Muscle layer of colon (tissue), 2 donors: Measurements from ENCODE around the gene AGPAT4.
"Not testable (repeated sequence)": the region's sequence is repeated elsewhere in the genome, so short reads cannot be mapped to it uniquely, and the experiment has no call there.

Source experiments
- H3K27ac ChIP-seq: one replicate; pipeline ENCODE4 v1.7.0; 2013; ENCODE audit warnings: low read depth, mild to moderate bottlenecking, low read length, moderate library complexity
- H3K27me3 ChIP-seq, 2 donors: one replicate each; pipeline ENCODE4 v1.7.0; 2013; ENCODE audit warnings: low read length in 2 of 2, mild to moderate bottlenecking in 2 of 2; ENCODE audit not compliant: insufficient read depth in 2 of 2, control insufficient read depth in 1 of 2
- H3K36me3 ChIP-seq: one replicate; pipeline ENCODE4 v1.7.0; 2013; ENCODE audit warnings: mild to moderate bottlenecking, low read length; ENCODE audit not compliant: insufficient read depth
- H3K4me1 ChIP-seq: one replicate; pipeline ENCODE4 v1.7.0; 2013; ENCODE audit warnings: mild to moderate bottlenecking, low read length; ENCODE audit not compliant: insufficient read depth
- H3K4me3 ChIP-seq, 2 donors: one replicate each; pipeline ENCODE4 v1.7.0; 2013; ENCODE audit warnings: low read length in 2 of 2, low read depth in 1 of 2, mild to moderate bottlenecking in 1 of 2, moderate library complexity in 1 of 2
- H3K9ac ChIP-seq: one replicate; pipeline ENCODE4 v1.7.0; 2013; ENCODE audit warnings: low read length
- H3K9me3 ChIP-seq: one replicate; pipeline ENCODE4 v1.7.0; 2013; ENCODE audit warnings: mild to moderate bottlenecking, low read length
- donor health status: abdominal sarcoma.
- donor health status: Adenocarcinoma of cecum.

AGPAT4 gene

GRCh38 chr6:161130967-161131766, 142.7 kb downstream of the AGPAT4 start:
- H3K4me1 ChIP-seq: no peaks in the 10 kb centered on the region
- H3K36me3 ChIP-seq: no peaks in the 10 kb centered on the region
- no peak overlapping the region for H3K4me3 ChIP-seq
- H3K27me3 ChIP-seq: no peaks in the 10 kb centered on the region
- H3K27ac ChIP-seq: no peak overlapping the region
- H3K9me3 ChIP-seq: no peaks in the 10 kb centered on the region
- H3K9ac ChIP-seq: no peak overlapping the region

- no peaks in the 10 kb centered on the region for H3K36me3 ChIP-seq
- H3K9ac ChIP-seq: no peak overlapping the region
- no peaks in the 10 kb centered on the region for H3K4me1 ChIP-seq
- no peaks in the 10 kb centered on the region for H3K27me3 ChIP-seq
- H3K4me3 ChIP-seq: no peak overlapping the region
- H3K9me3 ChIP-seq: no peaks in the 10 kb centered on the region
- no peak overlapping the region for H3K27ac ChIP-seq
These were observed 143.3 kb downstream of the AGPAT4 start for GRCh38 chr6:161130541-161130940.

- H3K9me3 ChIP-seq: no peaks in the 10 kb centered on the region
- H3K36me3 ChIP-seq: no peaks in the 10 kb centered on the region
- H3K27ac ChIP-seq: no peak overlapping the region
- H3K27me3 ChIP-seq: no peaks in the 10 kb centered on the region
- H3K4me3 ChIP-seq: no peak overlapping the region
- H3K9ac ChIP-seq: no peak overlapping the region
- H3K4me1 ChIP-seq: no peaks in the 10 kb centered on the region
These were observed 145.1 kb downstream of the AGPAT4 start for GRCh38 chr6:161128680-161129196.

DNA sequence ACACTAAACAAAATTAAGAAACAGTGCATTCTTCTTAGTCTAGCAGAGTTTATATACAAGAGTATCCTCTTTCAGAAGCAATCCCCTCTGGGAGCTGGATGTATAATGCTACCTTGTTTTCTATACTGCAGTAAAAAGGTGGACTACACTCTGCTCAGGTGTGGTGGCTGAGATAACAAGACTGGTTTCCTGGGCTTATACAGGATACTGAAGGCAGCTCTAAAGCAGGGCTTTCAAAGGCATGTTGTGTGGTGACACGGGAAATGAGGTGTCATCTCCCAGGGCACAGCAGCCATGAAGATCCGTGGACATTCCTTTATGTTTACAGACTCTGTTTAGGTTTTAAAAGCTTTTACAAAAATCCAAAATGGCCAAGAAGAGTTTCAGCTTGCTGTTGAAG, 145.6 kb downstream of the AGPAT4 start:
- H3K9ac ChIP-seq: no peak overlapping the region
- H3K9me3 ChIP-seq: no peaks in the 10 kb centered on the region
- H3K4me1 ChIP-seq: no peaks in the 10 kb centered on the region
- H3K27ac ChIP-seq: no peak overlapping the region
- no peaks in the 10 kb centered on the region for H3K27me3 ChIP-seq
- no peaks in the 10 kb centered on the region for H3K36me3 ChIP-seq
- H3K4me3 ChIP-seq: no peak overlapping the region

- H3K9ac ChIP-seq: no peak overlapping the region
- H3K36me3 ChIP-seq: no peaks in the 10 kb centered on the region
- peaks cover 4% of the 10 kb centered on the region for H3K9me3 ChIP-seq
- H3K4me3 ChIP-seq: no peak overlapping the region
- no peaks in the 10 kb centered on the region for H3K4me1 ChIP-seq
- H3K27ac ChIP-seq: no peak overlapping the region
- no peaks in the 10 kb centered on the region for H3K27me3 ChIP-seq
These were observed 146.7 kb downstream of the AGPAT4 start for GRCh38 chr6:161127071-161127740.

DNA sequence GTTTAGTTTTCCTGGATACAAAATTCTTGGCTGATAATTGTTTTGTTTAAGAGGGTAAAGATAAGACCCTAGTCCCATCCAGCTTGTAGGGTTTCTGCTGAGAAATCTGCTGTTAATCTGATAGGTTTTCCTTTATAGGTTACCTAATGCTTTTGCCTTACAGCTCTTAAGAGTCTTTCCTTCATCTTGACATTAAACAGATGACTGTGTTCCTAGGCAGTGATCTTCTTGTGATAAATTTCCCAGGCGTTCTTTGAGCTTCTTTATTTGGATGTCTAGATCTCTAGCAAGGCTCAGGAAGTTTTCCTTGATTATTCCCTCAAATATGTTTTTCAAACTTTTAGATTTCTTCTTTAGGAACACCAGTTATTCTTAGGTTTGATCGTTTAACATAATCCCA, 148.3 kb downstream of the AGPAT4 start:
- Histone ChIP-seq H3K36me3 (no peaks in the 10 kb centered on the region), H3K4me3 (no peak overlapping the region), H3K9ac (no peak overlapping the region), H3K4me1 (no peaks in the 10 kb centered on the region), H3K27ac (no peak overlapping the region), H3K27me3 (no peaks in the 10 kb centered on the region), H3K9me3 (peaks cover 4% of the 10 kb centered on the region)

DNA sequence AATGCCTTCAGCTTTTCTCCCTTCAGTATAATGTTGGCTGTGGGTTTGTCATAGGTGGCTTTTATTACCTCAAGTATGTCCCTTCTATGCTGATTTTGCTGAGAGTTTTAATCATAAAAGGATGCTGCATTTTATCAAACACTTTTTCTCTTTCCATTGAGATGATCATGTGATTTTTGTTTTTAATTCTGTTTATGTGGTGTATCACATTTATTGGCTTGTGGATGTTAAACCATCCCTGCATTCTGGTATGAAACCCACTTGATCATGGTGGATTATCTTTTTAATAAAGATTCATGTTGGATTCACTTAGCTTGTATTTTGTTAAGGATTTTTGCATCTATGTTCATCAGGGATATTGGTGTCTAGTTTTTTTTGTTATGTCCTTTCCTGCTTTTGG, 150.5 kb downstream of the AGPAT4 start:
- H3K36me3 ChIP-seq, H3K4me3 ChIP-seq, H3K9me3 ChIP-seq, H3K27ac ChIP-seq, H3K27me3 ChIP-seq, H3K9ac ChIP-seq, H3K4me1 ChIP-seq: not testable (repeated sequence)

- H3K9ac ChIP-seq: no peak overlapping the region
- H3K27me3 ChIP-seq: no peaks in the 10 kb centered on the region
- H3K27ac ChIP-seq: no peak overlapping the region
- H3K9me3 ChIP-seq: peaks cover 2% of the 10 kb centered on the region
- no peaks in the 10 kb centered on the region for H3K4me1 ChIP-seq
- H3K4me3 ChIP-seq: no peak overlapping the region
- peaks cover 45% of the 10 kb centered on the region for H3K36me3 ChIP-seq
These were observed 155.9 kb downstream of the AGPAT4 start for GRCh38 chr6:161117942-161118341.

DNA sequence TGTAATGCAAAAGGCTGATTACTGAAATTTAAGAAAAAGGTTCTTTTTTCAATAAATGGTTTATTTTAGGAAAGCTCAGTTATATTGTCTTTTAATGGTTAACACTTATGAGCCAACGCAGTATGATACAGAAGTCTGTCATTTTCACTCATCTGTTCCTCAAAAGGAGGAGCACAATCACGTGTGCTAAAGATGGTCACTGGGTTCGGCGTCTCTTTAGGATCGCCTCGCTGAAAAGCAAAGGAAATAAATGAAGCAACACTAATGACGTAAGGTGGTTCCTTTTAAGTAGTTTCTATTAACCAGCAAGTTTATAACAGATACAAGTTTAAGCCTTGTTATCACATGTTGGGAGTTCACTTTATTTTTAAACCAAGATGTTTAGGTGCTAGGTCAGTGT, 156.6 kb downstream of the AGPAT4 start:
- Histone ChIP-seq H3K9me3 (no peaks in the 10 kb centered on the region), H3K4me1 (no peaks in the 10 kb centered on the region), H3K27ac (no peak overlapping the region), H3K4me3 (no peak overlapping the region), H3K36me3 (peaks cover 52% of the 10 kb centered on the region), H3K9ac (no peak overlapping the region), H3K27me3 (no peaks in the 10 kb centered on the region)

- H3K9me3 ChIP-seq: no peaks in the 10 kb centered on the region
- no peak overlapping the region for H3K4me3 ChIP-seq
- H3K9ac ChIP-seq: no peak overlapping the region
- H3K27me3 ChIP-seq: no peaks in the 10 kb centered on the region
- no peaks in the 10 kb centered on the region for H3K4me1 ChIP-seq
- peaks cover 59% of the 10 kb centered on the region for H3K36me3 ChIP-seq
- H3K27ac ChIP-seq: no peak overlapping the region
These were observed 157.3 kb downstream of the AGPAT4 start for GRCh38 chr6:161116554-161116953.

GRCh38 chr6:161115468-161115867, 158.4 kb downstream of the AGPAT4 start:
- Histone ChIP-seq H3K9ac (no peak overlapping the region), H3K9me3 (no peaks in the 10 kb centered on the region), H3K4me3 (no peak overlapping the region), H3K27ac (no peak overlapping the region), H3K36me3 (peaks cover 66% of the 10 kb centered on the region), H3K4me1 (no peaks in the 10 kb centered on the region), H3K27me3 (no peaks in the 10 kb centered on the region)
